Neural progenitor cell (in vitro differentiated cells): ENCODE measurements around the gene EMILIN3.

Experiments used
- EZH2 ChIP-seq: fragments of 200-600 bp; sonication (generic); IDR thresholded peaks from 2 replicates; pipeline ENCODE4 v1.6.1; 2017; ENCODE audit warnings: antibody characterized with exemption, mild to moderate bottlenecking, moderate library complexity
- TF ChIP-seq, protein P1 (sequence below): fragments of 200-600 bp; sonication (generic); IDR thresholded peaks from 2 replicates; pipeline ENCODE4 v1.5.1; 2017; ENCODE audit warnings: antibody characterized with exemption, mild to moderate bottlenecking

DNA sequence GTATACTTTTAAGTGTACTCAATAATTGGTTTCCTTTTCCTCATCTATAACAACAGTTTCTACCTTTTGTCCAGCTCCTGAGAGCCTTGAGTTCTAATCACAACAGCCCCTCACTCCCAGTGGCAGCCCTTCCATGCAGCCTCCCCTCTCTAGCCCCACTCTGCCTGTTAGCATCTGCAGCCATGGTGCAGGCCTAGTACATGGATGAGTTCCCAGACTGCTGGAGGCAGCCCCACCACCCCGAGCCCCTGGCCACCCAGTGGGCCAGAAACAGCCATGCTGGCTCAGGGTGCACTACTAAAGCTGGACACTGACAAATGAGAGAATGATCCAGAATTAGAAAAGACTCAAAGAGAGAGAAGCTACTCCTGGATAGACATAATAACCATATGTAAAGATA lies 35.7 kb downstream of the EMILIN3 start:
- TF ChIP-seq, protein P1, sequence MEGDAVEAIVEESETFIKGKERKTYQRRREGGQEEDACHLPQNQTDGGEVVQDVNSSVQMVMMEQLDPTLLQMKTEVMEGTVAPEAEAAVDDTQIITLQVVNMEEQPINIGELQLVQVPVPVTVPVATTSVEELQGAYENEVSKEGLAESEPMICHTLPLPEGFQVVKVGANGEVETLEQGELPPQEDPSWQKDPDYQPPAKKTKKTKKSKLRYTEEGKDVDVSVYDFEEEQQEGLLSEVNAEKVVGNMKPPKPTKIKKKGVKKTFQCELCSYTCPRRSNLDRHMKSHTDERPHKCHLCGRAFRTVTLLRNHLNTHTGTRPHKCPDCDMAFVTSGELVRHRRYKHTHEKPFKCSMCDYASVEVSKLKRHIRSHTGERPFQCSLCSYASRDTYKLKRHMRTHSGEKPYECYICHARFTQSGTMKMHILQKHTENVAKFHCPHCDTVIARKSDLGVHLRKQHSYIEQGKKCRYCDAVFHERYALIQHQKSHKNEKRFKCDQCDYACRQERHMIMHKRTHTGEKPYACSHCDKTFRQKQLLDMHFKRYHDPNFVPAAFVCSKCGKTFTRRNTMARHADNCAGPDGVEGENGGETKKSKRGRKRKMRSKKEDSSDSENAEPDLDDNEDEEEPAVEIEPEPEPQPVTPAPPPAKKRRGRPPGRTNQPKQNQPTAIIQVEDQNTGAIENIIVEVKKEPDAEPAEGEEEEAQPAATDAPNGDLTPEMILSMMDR, result no peak
- TF ChIP-seq EZH2, result no peak
